HuH-7 (cell line): ENCODE results near the gene CCDC154.

ENCODE experiments used
- DNase-seq: peaks from one replicate; pipeline ENCODE4 v3.0.0; 2011; ENCODE audit warnings: low spot score

The CCDC154 gene

GRCh38 chr16:1385232-1385631 is 59.1 kb downstream of the CCDC154 start:
- DNase-seq = no peak
